B cell (primary cell): ENCODE data around the gene UFSP1. TPM values are rescaled to one million over a fixed set of nuclear protein-coding genes. Genes with fewer than 3 reads are reported as not detected.

ENCODE experiments used
- ATAC-seq: fragments of 200-7000 bp; cut with Tn5 transposase; one replicate; pipeline ENCODE4 v1.10.0; 2021; ENCODE audit warnings: low read depth, mild to moderate bottlenecking, moderate number of reproducible peaks, moderate library complexity
- CTCF ChIA-PET: fragments of 350-600 bp; sonication (Branson Sonifier 250); formaldehyde crosslinking; loops from one replicate; lab custom pipeline; 2021; ENCODE audit warnings: antibody characterized with exemption, inconsistent platforms; lab: Charles Lee
- POLR2A ChIA-PET: fragments of 350-600 bp; sonication (Branson Sonifier 250); formaldehyde crosslinking; loops from one replicate; lab custom pipeline; 2021; ENCODE audit warnings: antibody characterized with exemption; lab: Charles Lee
- DNase-seq: peaks from one replicate; pipeline ENCODE4 v3.0.0; 2013
- H2AFZ ChIP-seq: 2 replicates; pipeline ENCODE4 v1.6.1; 2012; ENCODE audit warnings: mild to moderate bottlenecking, low read depth, low read length; ENCODE audit not compliant: insufficient read depth, poor library complexity, severe bottlenecking
- H3K27ac ChIP-seq, 2 donors: 1 replicate in 1 of 2; 2 replicates in 1 of 2; pipeline ENCODE4 v1.5.1; 2012 to 2013; ENCODE audit warnings: low read length in 2 of 2, mild to moderate bottlenecking in 2 of 2, moderate library complexity in 1 of 2
- H3K27me3 ChIP-seq, 4 experiments: fragments of 200-600 bp in 1 of 4; sonication (generic) in 1 of 4; replicated peaks in 1 of 4; 1 replicate in 2 of 4; 2 replicates in 2 of 4; pipeline versions ENCODE4 v1.6.1 to v1.7.0; 2013 to 2016; ENCODE audit warnings: low read length in 3 of 4, mild to moderate bottlenecking in 2 of 4, mixed read lengths in 1 of 4, moderate library complexity in 1 of 4; ENCODE audit not compliant: insufficient read depth in 4 of 4, control insufficient read depth in 3 of 4; ENCODE audit errors: control extremely low read depth in 1 of 4
- H3K36me3 ChIP-seq, 2 experiments: replicated peaks in 1 of 2; 1 replicate in 1 of 2; 2 replicates in 1 of 2; pipeline versions ENCODE4 v1.6.1 to v1.7.1; 2013; ENCODE audit warnings: low read length in 1 of 2; ENCODE audit not compliant: insufficient read depth in 2 of 2, control insufficient read depth in 1 of 2; ENCODE audit errors: control extremely low read depth in 1 of 2, extremely low read depth in 1 of 2
- H3K4me1 ChIP-seq, 2 donors: fragments of 200-600 bp in 1 of 2; sonication (generic) in 1 of 2; 1 replicate in 1 of 2; 2 replicates in 1 of 2; pipeline versions ENCODE4 v1.5.1 to v1.6.1; 2013 to 2017; ENCODE audit warnings: low read length in 2 of 2; ENCODE audit not compliant: control insufficient read depth in 2 of 2, insufficient read depth in 2 of 2
- H3K4me2 ChIP-seq: replicated peaks from 2 replicates; pipeline ENCODE3; 2012; ENCODE audit warnings: mild to moderate bottlenecking, low read depth, low read length; ENCODE audit not compliant: poor library complexity, severe bottlenecking
- H3K4me3 ChIP-seq, 5 experiments: fragments of 200-600 bp in 1 of 5; sonication (generic) in 1 of 5; 1 replicate in 3 of 5; 2 replicates in 2 of 5; pipeline versions ENCODE4 v1.5.1 to v1.7.0; 2011 to 2016; ENCODE audit warnings: low read length in 4 of 5, mild to moderate bottlenecking in 4 of 5, low read depth in 2 of 5, control low read depth in 1 of 5, moderate library complexity in 1 of 5; ENCODE audit not compliant: insufficient read depth in 1 of 5; ENCODE audit errors: control extremely low read depth in 1 of 5, extremely low read depth in 1 of 5
- H3K79me2 ChIP-seq: fragments of 200-600 bp; sonication (generic); one replicate; pipeline ENCODE4 v1.6.0; 2016; ENCODE audit warnings: low read length; ENCODE audit not compliant: control insufficient read depth, insufficient read depth
- H3K9ac ChIP-seq: fragments of 200-600 bp; sonication (generic); 2 replicates; pipeline ENCODE4 v1.6.1; 2017; ENCODE audit warnings: mild to moderate bottlenecking, low read length, moderate library complexity
- H3K9me3 ChIP-seq, 3 donors: one replicate each; pipeline versions ENCODE4 v1.6.1 to v1.7.1; 2013; ENCODE audit warnings: low read length in 2 of 3; ENCODE audit not compliant: control insufficient read depth in 2 of 3, insufficient read depth in 1 of 3; ENCODE audit errors: control extremely low read depth in 1 of 3
- H4K20me1 ChIP-seq: 2 replicates; pipeline ENCODE4 v1.6.0; 2012; ENCODE audit warnings: mild to moderate bottlenecking, low read length; ENCODE audit not compliant: insufficient read depth, control insufficient read depth, poor library complexity, severe bottlenecking
- H3K27ac Mint-ChIP-seq: one replicate; pipeline ENCODE4 v1.8.0; 2021; ENCODE audit warnings: mixed read lengths
- H3K27me3 Mint-ChIP-seq: one replicate; pipeline ENCODE4 v1.8.0; 2021; ENCODE audit warnings: mixed read lengths
- H3K4me1 Mint-ChIP-seq: one replicate; pipeline ENCODE4 v1.8.0; 2021; ENCODE audit warnings: mixed read lengths
- H3K4me3 Mint-ChIP-seq: one replicate; pipeline ENCODE4 v1.8.0; 2021; ENCODE audit warnings: mixed read lengths
- H3K9me3 Mint-ChIP-seq: one replicate; pipeline ENCODE4 v1.8.0; 2022; ENCODE audit warnings: mixed read lengths; ENCODE audit not compliant: insufficient read depth
- EZH2 ChIP-seq: IDR thresholded peaks from 2 replicates; pipeline ENCODE4 v1.6.1; 2012; ENCODE audit warnings: borderline replicate concordance, low read depth, mild to moderate bottlenecking, moderate library complexity, low read length; ENCODE audit not compliant: insufficient read depth, poor library complexity, severe bottlenecking
- WGBS: methylation state at CpG from one replicate; pipeline ENCODE4 v1.1.5; 2013; ENCODE audit warnings: missing lambda C conversion rate; ENCODE audit not compliant: insufficient coverage; 5-methylcytosine and 5-hydroxymethylcytosine counted together
- intact Hi-C: fragments of 100-400 bp; cut with micrococcal nuclease; formaldehyde crosslinking; loops from one replicate; pipeline ENCODE4 v1.10.0; 2022
- polyA plus RNA-seq: library from polyadenylated mRNA; depleted of rRNA; stranded (reverse); fragments of >200 nt; gene quantifications from 2 replicates; pipeline ENCODE4 v1.2.3, GENCODE V29; 2012
- total RNA-seq, 2 donors: library from RNA; stranded (reverse); fragments of 120-200 nt in 1 of 2; gene quantifications; 1 replicate in 1 of 2; 2 replicates in 1 of 2; pipeline versions ENCODE4 v1.2.3 to v1.2.4, GENCODE V29; 2013 to 2022
- TF ChIP-seq, protein P1 (sequence below): fragments of 200-600 bp; IDR thresholded peaks from one replicate; pipeline ENCODE4 v1.8.0; 2022; ENCODE audit warnings: antibody characterized with exemption, mild to moderate bottlenecking

UFSP1 gene
- total and polyA plus RNA-seq, 2 donors (not counting 1 experiment from before 2014, with no cell fraction given): 3.6 to 4.3 TPM

DNA sequence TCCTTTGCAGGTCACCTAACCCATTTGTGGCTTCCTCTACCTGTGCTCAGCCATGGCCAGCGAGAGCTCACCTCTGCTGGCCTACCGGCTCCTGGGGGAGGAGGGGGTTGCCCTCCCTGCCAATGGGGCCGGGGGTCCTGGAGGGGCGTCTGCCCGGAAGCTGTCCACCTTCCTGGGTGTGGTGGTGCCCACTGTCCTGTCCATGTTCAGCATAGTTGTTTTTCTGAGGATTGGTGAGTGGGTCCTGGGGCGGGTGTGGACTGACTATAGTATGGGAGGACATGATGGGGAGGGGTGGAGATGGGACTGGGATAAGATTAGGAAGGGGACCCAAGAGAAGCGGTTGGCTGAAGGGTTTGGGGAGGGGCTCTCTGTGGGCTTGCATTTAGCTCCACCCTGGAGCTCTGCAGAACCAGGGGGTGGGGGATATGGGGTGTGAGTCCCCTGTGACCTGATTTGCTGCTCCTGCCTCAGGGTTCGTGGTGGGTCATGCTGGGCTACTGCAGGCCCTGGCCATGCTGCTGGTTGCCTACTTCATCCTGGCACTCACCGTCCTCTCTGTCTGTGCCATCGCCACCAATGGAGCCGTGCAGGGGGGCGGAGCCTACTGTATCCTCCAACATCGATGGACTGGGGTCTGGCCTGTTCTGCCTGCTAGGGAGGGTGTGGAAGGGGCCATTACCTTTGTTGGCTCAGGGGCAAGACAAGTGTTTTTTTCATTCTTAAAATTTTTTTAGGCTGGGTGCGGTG is 35.2 kb downstream of the UFSP1 start:
- DNase-seq: no peak
- Histone ChIP-seq H3K36me3 (peaks cover 0 to 23% of the 10 kb centered on the region in 2 experiments), H3K27me3 (no peaks in the 10 kb centered on the region), H3K4me2 (peak overlapping the region; percentile 86), H3K4me3 (no peak overlapping the region), H3K4me1 (peaks cover 11 to 23% of the 10 kb centered on the region in 2 donors), H2AFZ (no peak overlapping the region), H4K20me1 (peaks cover 48% of the 10 kb centered on the region), H3K79me2 (peaks cover 57% of the 10 kb centered on the region), H3K9me3 (no peaks in the 10 kb centered on the region), H3K27ac (no peak overlapping the region), H3K9ac (no peak overlapping the region)
- H3K4me3 Mint-ChIP-seq: peak overlapping the region; percentile 41
- peaks cover 24% of the 10 kb centered on the region for H3K4me1 Mint-ChIP-seq
- ChIA-PET CTCF (interaction anchor here (0.6 to 6.7 kb wide), 9 partner anchors 21 to 775 kb away, joined by 3 to 111 read pairs (median 5); partner anchors contain the start of genes FBXO24, POP7 and SRRT), POLR2A (interaction anchor here (0.5 to 1.0 kb wide), 3 partner anchors 21 to 232 kb away, joined by 4 to 9 read pairs (median 7); partner anchors contain the start of genes POP7 and SRRT)
- TF ChIP-seq, protein P1, sequence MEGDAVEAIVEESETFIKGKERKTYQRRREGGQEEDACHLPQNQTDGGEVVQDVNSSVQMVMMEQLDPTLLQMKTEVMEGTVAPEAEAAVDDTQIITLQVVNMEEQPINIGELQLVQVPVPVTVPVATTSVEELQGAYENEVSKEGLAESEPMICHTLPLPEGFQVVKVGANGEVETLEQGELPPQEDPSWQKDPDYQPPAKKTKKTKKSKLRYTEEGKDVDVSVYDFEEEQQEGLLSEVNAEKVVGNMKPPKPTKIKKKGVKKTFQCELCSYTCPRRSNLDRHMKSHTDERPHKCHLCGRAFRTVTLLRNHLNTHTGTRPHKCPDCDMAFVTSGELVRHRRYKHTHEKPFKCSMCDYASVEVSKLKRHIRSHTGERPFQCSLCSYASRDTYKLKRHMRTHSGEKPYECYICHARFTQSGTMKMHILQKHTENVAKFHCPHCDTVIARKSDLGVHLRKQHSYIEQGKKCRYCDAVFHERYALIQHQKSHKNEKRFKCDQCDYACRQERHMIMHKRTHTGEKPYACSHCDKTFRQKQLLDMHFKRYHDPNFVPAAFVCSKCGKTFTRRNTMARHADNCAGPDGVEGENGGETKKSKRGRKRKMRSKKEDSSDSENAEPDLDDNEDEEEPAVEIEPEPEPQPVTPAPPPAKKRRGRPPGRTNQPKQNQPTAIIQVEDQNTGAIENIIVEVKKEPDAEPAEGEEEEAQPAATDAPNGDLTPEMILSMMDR: no peak
- TF ChIP-seq EZH2: no peak
- no peaks in the 10 kb centered on the region for H3K27me3 Mint-ChIP-seq
- H3K9me3 Mint-ChIP-seq: no peaks in the 10 kb centered on the region
- WGBS: 94% methylated on average over 7 of the region's 14 CpGs
- peak overlapping the region; percentile 50 for H3K27ac Mint-ChIP-seq
- intact Hi-C loops: loop anchor here (5.0 kb wide), 3 partner anchors 162 to 377 kb away; partner anchors contain the start of genes GIGYF1 and TSC22D4
- ATAC-seq: no peak
